ENCODE results near the gene PIK3R6. TPM values are rescaled to one million over a fixed set of nuclear protein-coding genes. Genes with fewer than 3 reads are reported as not detected.

Gene PIK3R6
- total and polyA plus RNA-seq, 2 experiments from 2014 or later: 0.43 to 0.63 TPM

- H3K9ac ChIP-seq: no peak overlapping the region
- no peaks in the 10 kb centered on the region for H3K36me3 ChIP-seq (ENCODE audit: low read depth)
- H4K20me1 ChIP-seq (ENCODE audit: insufficient read depth): no peaks in the 10 kb centered on the region
- no peak overlapping the region for H3K27ac ChIP-seq
- DNase-seq: no peak
- no peaks in the 10 kb centered on the region for H3F3A ChIP-seq (ENCODE audit: insufficient read depth)
- H3K27me3 ChIP-seq (replicated peaks; ENCODE audit: insufficient read depth): peaks cover 17% of the 10 kb centered on the region
- no peak overlapping the region for H3K4me2 ChIP-seq (ENCODE audit: unreplicated experiment)
- WGBS, 2 experiments (ENCODE audit: low coverage in 1 of 2, low lambda C conversion rate in 2 of 2, missing lambda C conversion rate in 2 of 2): 36 to 44% methylated on average over 7 of the region's 7 CpGs
- no peaks in the 10 kb centered on the region for H3K9me2 ChIP-seq (ENCODE audit: insufficient read depth)
- no peaks in the 10 kb centered on the region for H3K4me1 ChIP-seq (ENCODE audit: insufficient read depth)
- H3K9me3 ChIP-seq (ENCODE audit: low read depth): no peaks in the 10 kb centered on the region
- no peak overlapping the region for H3K4me3 ChIP-seq
- H3K79me2 ChIP-seq (ENCODE audit: insufficient read depth): no peaks in the 10 kb centered on the region
- H2AFZ ChIP-seq: no peak overlapping the region
- TF ChIP-seq EZH2phosphoT487 (IDR thresholded peaks at IDR 0.05; ENCODE audit: insufficient read depth, low read depth): no peak
- TF ChIP-seq EZH2 (IDR thresholded peaks at IDR 0.05; ENCODE audit: insufficient read depth, poor library complexity, severe bottlenecking): no peak
- in situ Hi-C loops (cut with MboI): no loop called here
These were observed 37.9 kb upstream of the PIK3R6 start for GRCh38 chr17:8905331-8905730.

DNA sequence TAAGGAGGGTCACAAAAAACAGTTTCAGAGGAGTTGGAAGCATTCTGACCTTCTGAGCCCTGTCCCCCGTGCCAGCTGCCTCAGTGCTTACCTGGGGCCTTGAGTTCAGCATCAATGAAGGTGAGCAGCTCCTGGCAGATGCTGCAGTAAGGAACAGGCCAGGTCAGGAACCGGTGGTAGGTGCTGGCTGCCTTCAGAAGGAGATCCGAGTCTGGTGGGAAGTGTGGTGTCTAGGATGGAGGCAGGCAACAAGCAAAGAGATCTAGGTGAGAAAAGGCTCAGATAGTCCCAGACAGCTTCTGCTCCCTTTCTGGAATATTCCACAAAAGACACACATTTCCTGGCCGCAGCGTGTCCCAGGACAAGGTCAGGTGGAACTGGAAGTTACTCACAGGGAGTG, 37.2 kb upstream of the PIK3R6 start:
- Histone ChIP-seq H3K36me3 (ENCODE audit: low read depth) (no peaks in the 10 kb centered on the region), H3K79me2 (ENCODE audit: insufficient read depth) (no peaks in the 10 kb centered on the region), H3K4me1 (ENCODE audit: insufficient read depth) (no peaks in the 10 kb centered on the region), H4K20me1 (ENCODE audit: insufficient read depth) (no peaks in the 10 kb centered on the region), H3K27ac (no peak overlapping the region), H3K9ac (no peak overlapping the region), H3F3A (ENCODE audit: insufficient read depth) (no peaks in the 10 kb centered on the region), H3K4me3 (no peak overlapping the region), H3K27me3 (replicated peaks; ENCODE audit: insufficient read depth) (peaks cover 15% of the 10 kb centered on the region), H3K9me3 (ENCODE audit: low read depth) (no peaks in the 10 kb centered on the region), H2AFZ (no peak overlapping the region), H3K4me2 (ENCODE audit: unreplicated experiment) (no peak overlapping the region), H3K9me2 (ENCODE audit: insufficient read depth) (no peaks in the 10 kb centered on the region)
- in situ Hi-C loops (cut with MboI): no loop called here
- 35 to 36% methylated on average over 5 of the region's 5 CpGs for WGBS, 2 experiments (ENCODE audit: low coverage in 1 of 2, low lambda C conversion rate in 2 of 2, missing lambda C conversion rate in 2 of 2)
- DNase-seq: no peak
- TF ChIP-seq EZH2 (IDR thresholded peaks at IDR 0.05; ENCODE audit: insufficient read depth, poor library complexity, severe bottlenecking) (no peak), EZH2phosphoT487 (IDR thresholded peaks at IDR 0.05; ENCODE audit: insufficient read depth, low read depth) (no peak)

- TF ChIP-seq EZH2 (IDR thresholded peaks at IDR 0.05; ENCODE audit: insufficient read depth, poor library complexity, severe bottlenecking): no peak
- DNase-seq: no peak
- no peaks in the 10 kb centered on the region for H3K36me3 ChIP-seq (ENCODE audit: low read depth)
- no peak overlapping the region for H3K4me3 ChIP-seq
- in situ Hi-C loops (cut with MboI): no loop called here
- no peaks in the 10 kb centered on the region for H4K20me1 ChIP-seq (ENCODE audit: insufficient read depth)
- no peaks in the 10 kb centered on the region for H3K9me2 ChIP-seq (ENCODE audit: insufficient read depth)
- no peak overlapping the region for H3K4me2 ChIP-seq (ENCODE audit: unreplicated experiment)
- H3K27me3 ChIP-seq (replicated peaks; ENCODE audit: insufficient read depth): peaks cover 13% of the 10 kb centered on the region
- no peaks in the 10 kb centered on the region for H3K79me2 ChIP-seq (ENCODE audit: insufficient read depth)
- H3K9me3 ChIP-seq (ENCODE audit: low read depth): no peaks in the 10 kb centered on the region
- H3F3A ChIP-seq (ENCODE audit: insufficient read depth): no peaks in the 10 kb centered on the region
- no peak overlapping the region for H3K27ac ChIP-seq
- no peak overlapping the region for H2AFZ ChIP-seq
- H3K9ac ChIP-seq: no peak overlapping the region
- no peaks in the 10 kb centered on the region for H3K4me1 ChIP-seq (ENCODE audit: insufficient read depth)
- 25 to 33% methylated on average over 2 of the region's 2 CpGs for WGBS, 2 experiments (ENCODE audit: low coverage in 1 of 2, low lambda C conversion rate in 2 of 2, missing lambda C conversion rate in 2 of 2)
These were observed 36.7 kb upstream of the PIK3R6 start for GRCh38 chr17:8904201-8904600.

- Histone ChIP-seq H3K79me2 (ENCODE audit: insufficient read depth) (no peaks in the 10 kb centered on the region), H3K9ac (no peak overlapping the region), H3K9me3 (ENCODE audit: low read depth) (no peaks in the 10 kb centered on the region), H3K27me3 (replicated peaks; ENCODE audit: insufficient read depth) (peaks cover 4% of the 10 kb centered on the region; the same call in 1 of the 2 replicates), H2AFZ (no peak overlapping the region), H3K4me1 (ENCODE audit: insufficient read depth) (no peaks in the 10 kb centered on the region), H3K27ac (no peak overlapping the region), H3K4me3 (no peak overlapping the region), H3K9me2 (ENCODE audit: insufficient read depth) (no peaks in the 10 kb centered on the region), H3K36me3 (ENCODE audit: low read depth) (no peaks in the 10 kb centered on the region), H4K20me1 (ENCODE audit: insufficient read depth) (no peaks in the 10 kb centered on the region), H3F3A (ENCODE audit: insufficient read depth) (no peaks in the 10 kb centered on the region), H3K4me2 (ENCODE audit: unreplicated experiment) (no peak overlapping the region)
- no peak for TF ChIP-seq EZH2 (IDR thresholded peaks at IDR 0.05; ENCODE audit: insufficient read depth, poor library complexity, severe bottlenecking)
- TF ChIP-seq EZH2phosphoT487 (IDR thresholded peaks at IDR 0.05; ENCODE audit: insufficient read depth, low read depth): no peak
- in situ Hi-C loops (cut with MboI): no loop called here
- DNase-seq: no peak
- 51 to 56% methylated on average over 15 of the region's 15 CpGs for WGBS, 2 experiments (ENCODE audit: low coverage in 1 of 2, low lambda C conversion rate in 2 of 2, missing lambda C conversion rate in 2 of 2)
These were observed 33.4 kb upstream of the PIK3R6 start for GRCh38 chr17:8900626-8901585.
